A375 (cell line): ENCODE measurements around the gene KDM4F. TPM values are rescaled to one million over a fixed set of nuclear protein-coding genes. Genes with fewer than 3 reads are reported as not detected.

Experiments
- total RNA-seq: library from RNA; depleted of rRNA; stranded (reverse); fragments of >200 nt; shearing (Covaris generic); gene quantifications from 2 replicates; pipeline ENCODE4 v1.2.3, GENCODE V29; 2014; rRNA removed

The KDM4F gene
- total RNA-seq: not detected in 2 replicates

GRCh38 chr11:95049122-95049521, at the start of gene KDM4F:
TSS of gene KDM4F (plus strand) at chr11:95049422.

GRCh38 chr11:95024958-95025357, 24.3 kb upstream of the KDM4F start, which contains the start of gene KDM4E:
TSS of gene KDM4E (plus strand) at chr11:95025258. CDS start at chr11:95025558, 300 bp downstream.

GRCh38 chr11:95066716-95067038, 17.5 kb downstream of the KDM4F start, which contains the start of gene SRSF8:
TSS of gene SRSF8 (plus strand) at chr11:95066919. CDS start at chr11:95067227, 308 bp downstream.

GRCh38 chr11:95089620-95090542, 40.7 kb downstream of the KDM4F start, which contains the start of gene ENDOD1:
TSS of gene ENDOD1 (plus strand) at chr11:95089846. CDS start at chr11:95089928, 82 bp downstream.

Other genes starting within 250 kb of the KDM4F start
- gene CWC15, start 75.9 kb upstream of the KDM4F start, total RNA-seq: 39.5 and 70.5 TPM in 2 replicates
- gene KDM4D, start 75.7 kb upstream of the KDM4F start, total RNA-seq: 1.4 and 1.6 TPM in 2 replicates
- not detected in 2 replicates for gene KDM4E, start 24.2 kb upstream of the KDM4F start, total RNA-seq
- gene SRSF8, start 17.5 kb downstream of the KDM4F start, total RNA-seq: 13.3 and 17.3 TPM in 2 replicates
- 17.8 and 20.0 TPM in 2 replicates for gene ENDOD1, start 40.4 kb downstream of the KDM4F start, total RNA-seq
- gene SESN3, start 181.8 kb downstream of the KDM4F start, total RNA-seq: 0.26 and 0.58 TPM in 2 replicates